ENCODE data around the gene NT5DC1. TPM values are rescaled to one million over a fixed set of nuclear protein-coding genes. Genes with fewer than 3 reads are reported as not detected.

Gene NT5DC1
- total RNA-seq, 1 experiment from 2014 or later: 63.7 TPM

DNA sequence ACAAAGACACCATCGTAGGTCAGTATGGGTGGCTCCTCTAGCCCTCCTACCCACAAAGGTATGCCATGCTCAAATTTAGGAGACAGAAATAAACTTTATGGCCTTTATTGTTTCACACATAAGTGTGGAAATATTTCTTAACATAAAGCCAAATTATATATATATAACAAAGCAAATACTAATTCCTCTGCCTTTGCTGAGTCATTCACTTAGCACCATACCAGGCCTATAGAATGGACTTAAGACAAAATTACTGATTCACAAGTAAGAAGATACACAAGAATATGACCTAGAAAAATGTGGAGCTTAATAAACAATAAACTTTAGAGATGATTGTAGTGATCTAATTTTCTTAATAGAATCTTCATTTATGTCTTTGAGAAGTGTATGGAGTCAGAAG is 45.1 kb upstream of the NT5DC1 start:
- DNase-seq (ENCODE audit: low read depth, low spot score): no peak
- intact Hi-C loops (cut with micrococcal nuclease): no loop called here
- Histone ChIP-seq H3K79me2 (ENCODE audit: insufficient read depth, low read length) (no peaks in the 10 kb centered on the region), H3K4me1 (ENCODE audit: control insufficient read depth in 1 of 2, insufficient read depth in 2 of 2, low read length in 2 of 2) (peaks cover 5 to 16% of the 10 kb centered on the region in 2 experiments; a peak in 3 of 4 replicates), H3K9ac (ENCODE audit: low read length) (no peak overlapping the region), H3K36me3 (ENCODE audit: control insufficient read depth in 1 of 2, insufficient read depth in 2 of 2, low read length in 2 of 2) (no peaks in the 10 kb centered on the region), H3K4me2 (ENCODE audit: low read length) (no peak overlapping the region), H4K20me1 (ENCODE audit: insufficient read depth) (no peaks in the 10 kb centered on the region), H3K9me2 (ENCODE audit: insufficient read depth) (no peaks in the 10 kb centered on the region), H3K9me3 (ENCODE audit: control insufficient read depth in 1 of 2, insufficient read depth in 1 of 2, low read depth in 1 of 2, low read length in 2 of 2) (no peaks in the 10 kb centered on the region), H2AFZ (ENCODE audit: low read depth, low read length, poor library complexity, severe bottlenecking) (no peak overlapping the region), H3K27ac (ENCODE audit: low read depth, low read length) (no peak overlapping the region), H3K27me3 (ENCODE audit: insufficient read depth, low read length) (no peaks in the 10 kb centered on the region), H3K4me3 (replicated peaks in 1 of 2; ENCODE audit: low read depth in 1 of 2, low read length in 2 of 2) (no peak overlapping the region)
- no peak for TF ChIP-seq ZNF274 (IDR thresholded peaks at IDR 0.05; ENCODE audit: low read depth, low read length)
- TF ChIP-seq EZH2phosphoT487 (IDR thresholded peaks at IDR 0.05; ENCODE audit: borderline replicate concordance): no peak
- no peak for TF ChIP-seq ZFX (IDR thresholded peaks at IDR 0.05)
- no peak for TF ChIP-seq EGR1 (IDR thresholded peaks at IDR 0.05; ENCODE audit: low read depth)
- TF ChIP-seq JUND (IDR thresholded peaks at IDR 0.05): no peak
- no peak for TF ChIP-seq POLR2A (IDR thresholded peaks at IDR 0.05; ENCODE audit: borderline replicate concordance, extremely low read depth, insufficient read depth, insufficient read length)
- no peak for TF ChIP-seq CEBPB (IDR thresholded peaks at IDR 0.05; ENCODE audit: low read depth)
- TF ChIP-seq EZH2 (IDR thresholded peaks at IDR 0.05): no peak
- TF ChIP-seq YY1 (IDR thresholded peaks at IDR 0.05; ENCODE audit: extremely low read depth, insufficient replicate concordance, low read depth, low read length): no peak
- TF ChIP-seq, protein P1, sequence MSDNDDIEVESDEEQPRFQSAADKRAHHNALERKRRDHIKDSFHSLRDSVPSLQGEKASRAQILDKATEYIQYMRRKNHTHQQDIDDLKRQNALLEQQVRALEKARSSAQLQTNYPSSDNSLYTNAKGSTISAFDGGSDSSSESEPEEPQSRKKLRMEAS (IDR thresholded peaks at IDR 0.05): no peak
- no peak for TF ChIP-seq SP1 (IDR thresholded peaks at IDR 0.05; ENCODE audit: low read depth)
- no peak for TF ChIP-seq TCF7L2 (IDR thresholded peaks at IDR 0.05; ENCODE audit: borderline replicate concordance, extremely low read depth, insufficient read depth, insufficient read length)
- TF ChIP-seq ATF3 (IDR thresholded peaks at IDR 0.05): no peak
- no peak for TF ChIP-seq SRF (IDR thresholded peaks at IDR 0.05; ENCODE audit: low read depth)
- TF ChIP-seq CBX3 (IDR thresholded peaks at IDR 0.05; ENCODE audit: low read depth): no peak
- no peak for TF ChIP-seq SIN3A (IDR thresholded peaks at IDR 0.05; ENCODE audit: low read depth)
- no TSS peak for BruUV-seq (replicated peaks)
- POLR2A ChIA-PET: no interaction called here
- CTCF ChIA-PET: interaction anchor here (2.0 kb wide), 1 partner anchor 44 kb away, joined by 5 read pairs; no protein-coding TSS in a partner anchor
- ATAC-seq: no peak
- RAD21 ChIA-PET (ENCODE audit: low non-redundant PET in 1 of 2, low total read pairs in 2 of 2, uncharacterized antibody in 2 of 2, unreplicated experiment in 2 of 2): no interaction called here
